Measurements from ENCODE around the gene PWP2.
"Not testable (repeated sequence)": the region's sequence is repeated elsewhere in the genome, so short reads cannot be mapped to it uniquely, and the experiment has no call there.

- TF ChIP-seq, protein P1, sequence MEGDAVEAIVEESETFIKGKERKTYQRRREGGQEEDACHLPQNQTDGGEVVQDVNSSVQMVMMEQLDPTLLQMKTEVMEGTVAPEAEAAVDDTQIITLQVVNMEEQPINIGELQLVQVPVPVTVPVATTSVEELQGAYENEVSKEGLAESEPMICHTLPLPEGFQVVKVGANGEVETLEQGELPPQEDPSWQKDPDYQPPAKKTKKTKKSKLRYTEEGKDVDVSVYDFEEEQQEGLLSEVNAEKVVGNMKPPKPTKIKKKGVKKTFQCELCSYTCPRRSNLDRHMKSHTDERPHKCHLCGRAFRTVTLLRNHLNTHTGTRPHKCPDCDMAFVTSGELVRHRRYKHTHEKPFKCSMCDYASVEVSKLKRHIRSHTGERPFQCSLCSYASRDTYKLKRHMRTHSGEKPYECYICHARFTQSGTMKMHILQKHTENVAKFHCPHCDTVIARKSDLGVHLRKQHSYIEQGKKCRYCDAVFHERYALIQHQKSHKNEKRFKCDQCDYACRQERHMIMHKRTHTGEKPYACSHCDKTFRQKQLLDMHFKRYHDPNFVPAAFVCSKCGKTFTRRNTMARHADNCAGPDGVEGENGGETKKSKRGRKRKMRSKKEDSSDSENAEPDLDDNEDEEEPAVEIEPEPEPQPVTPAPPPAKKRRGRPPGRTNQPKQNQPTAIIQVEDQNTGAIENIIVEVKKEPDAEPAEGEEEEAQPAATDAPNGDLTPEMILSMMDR (IDR thresholded peaks at IDR 0.05): not testable (repeated sequence)
- not testable (repeated sequence) for TF ChIP-seq POLR2AphosphoS5 (IDR thresholded peaks at IDR 0.05)
These were observed 48.2 kb downstream of the PWP2 start for GRCh38 chr21:44155231-44155993.
